Common myeloid progenitor, CD34-positive (primary cell): ENCODE measurements around the gene MCOLN3.

Experiments
- CTCF ChIA-PET: fragments of 350-600 bp; sonication (Branson Sonifier 250); formaldehyde crosslinking; loops from one replicate; lab custom pipeline; 2021; ENCODE audit warnings: antibody characterized with exemption; lab: Charles Lee
- POLR2A ChIA-PET: fragments of 350-600 bp; sonication (Branson Sonifier 250); formaldehyde crosslinking; loops from one replicate; lab custom pipeline; 2021; ENCODE audit warnings: antibody characterized with exemption; lab: Charles Lee
- DNase-seq, 3 donors: peaks; one replicate each; pipeline versions ENCODE4 v3.0.0 to v3.0.0-alpha.2; 2013
- H3K27ac ChIP-seq, 2 experiments: 1 replicate in 1 of 2; 2 replicates in 1 of 2; pipeline ENCODE4 v1.7.0; 2013; ENCODE audit warnings: inconsistent platforms in 2 of 2, low read length in 2 of 2, mild to moderate bottlenecking in 2 of 2, low read depth in 1 of 2, moderate library complexity in 1 of 2; ENCODE audit not compliant: severe bottlenecking in 2 of 2, insufficient read depth in 1 of 2, poor library complexity in 1 of 2
- H3K27me3 ChIP-seq, 5 experiments: replicated peaks in 2 of 5; 1 replicate in 3 of 5; 2 replicates in 2 of 5; pipeline versions ENCODE4 v1.6.1 to v1.7.0; 2013; ENCODE audit warnings: low read length in 4 of 5, mild to moderate bottlenecking in 2 of 5, moderate library complexity in 2 of 5, inconsistent platforms in 1 of 5; ENCODE audit not compliant: insufficient read depth in 5 of 5, control insufficient read depth in 4 of 5
- H3K36me3 ChIP-seq, 4 experiments: 1 replicate in 2 of 4; 2 replicates in 2 of 4; pipeline versions ENCODE4 v1.6.1 to v1.7.0; 2013; ENCODE audit warnings: low read length in 3 of 4, control low read depth in 1 of 4, mild to moderate bottlenecking in 1 of 4; ENCODE audit not compliant: control insufficient read depth in 4 of 4, insufficient read depth in 4 of 4
- H3K4me1 ChIP-seq, 4 experiments: 1 replicate in 3 of 4; 2 replicates in 1 of 4; pipeline versions ENCODE4 v1.6.1 to v1.7.1; 2013; ENCODE audit warnings: low read length in 3 of 4, mild to moderate bottlenecking in 3 of 4, control low read depth in 1 of 4, inconsistent platforms in 1 of 4, moderate library complexity in 1 of 4; ENCODE audit not compliant: control insufficient read depth in 4 of 4, insufficient read depth in 4 of 4; ENCODE audit errors: control extremely low read depth in 1 of 4
- H3K4me3 ChIP-seq, 7 experiments: 1 replicate in 4 of 7; 2 replicates in 3 of 7; pipeline versions ENCODE4 v1.5.1 to v1.7.0; 2013; ENCODE audit warnings: mild to moderate bottlenecking in 7 of 7, low read length in 6 of 7, moderate library complexity in 6 of 7, inconsistent platforms in 2 of 7, low read depth in 2 of 7, control low read depth in 1 of 7; ENCODE audit not compliant: insufficient read depth in 4 of 7, control insufficient read depth in 1 of 7; ENCODE audit errors: extremely low read depth in 1 of 7
- H3K9me3 ChIP-seq, 5 experiments: 1 replicate in 4 of 5; 2 replicates in 1 of 5; pipeline versions ENCODE4 v1.6.1 to v1.7.1; 2013; ENCODE audit warnings: low read length in 4 of 5, mild to moderate bottlenecking in 2 of 5, inconsistent platforms in 1 of 5, low read depth in 1 of 5, moderate library complexity in 1 of 5; ENCODE audit not compliant: control insufficient read depth in 4 of 5, insufficient read depth in 2 of 5; ENCODE audit errors: control extremely low read depth in 1 of 5
- WGBS: methylation state at CpG from one replicate; pipeline ENCODE4 v1.1.5; 2013; ENCODE audit not compliant: insufficient coverage; 5-methylcytosine and 5-hydroxymethylcytosine counted together

MCOLN3 gene

DNA sequence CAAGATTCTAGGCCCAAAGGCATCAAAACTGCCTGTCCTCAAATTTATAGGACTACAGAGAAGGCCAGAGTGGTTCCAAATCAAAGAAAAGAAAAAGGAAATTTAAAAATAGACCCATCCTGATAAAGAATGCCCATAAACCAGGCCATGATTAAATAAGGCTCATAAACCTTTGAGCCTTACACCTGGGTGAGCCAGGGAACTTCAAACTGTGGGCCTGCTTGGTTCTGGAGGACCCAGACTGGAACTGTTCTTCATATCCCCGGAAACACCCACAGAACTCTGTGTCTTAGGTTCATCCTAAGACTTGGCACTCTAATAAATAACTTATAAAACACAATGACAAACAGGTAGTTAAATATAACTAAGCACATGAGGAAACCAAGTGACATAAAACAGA lies 80.2 kb downstream of the MCOLN3 start:
- POLR2A ChIA-PET: no interaction called here
- no CpG with 5 or more reads among the region's 1 CpG for WGBS
- CTCF ChIA-PET: interaction anchor here (0.9 kb wide), 1 partner anchor 51 kb away, joined by 3 read pairs; no protein-coding TSS in a partner anchor

More for the DNA sequence above, 80.2 kb downstream of the MCOLN3 start:
- no peak for DNase-seq
- Histone ChIP-seq H3K4me1 (no peaks in the 10 kb centered on the region), H3K4me3 (no peak overlapping the region), H3K27me3 (no peaks in the 10 kb centered on the region), H3K9me3 (no peaks in the 10 kb centered on the region), H3K27ac (no peak overlapping the region), H3K36me3 (no peaks in the 10 kb centered on the region)
